DMS114 treated with DMSO at 0.1 percent for 48 hours (cell line): ENCODE data around the gene SMYD5.
"Not testable (repeated sequence)": the region's sequence is repeated elsewhere in the genome, so short reads cannot be mapped to it uniquely, and the experiment has no call there.

Experiments used
- DNase-seq: peaks from one replicate; lab custom pipeline; 2025; ENCODE audit not compliant: unreplicated experiment; lab: John Stamatoyannopoulos, UW

The SMYD5 gene

DNA sequence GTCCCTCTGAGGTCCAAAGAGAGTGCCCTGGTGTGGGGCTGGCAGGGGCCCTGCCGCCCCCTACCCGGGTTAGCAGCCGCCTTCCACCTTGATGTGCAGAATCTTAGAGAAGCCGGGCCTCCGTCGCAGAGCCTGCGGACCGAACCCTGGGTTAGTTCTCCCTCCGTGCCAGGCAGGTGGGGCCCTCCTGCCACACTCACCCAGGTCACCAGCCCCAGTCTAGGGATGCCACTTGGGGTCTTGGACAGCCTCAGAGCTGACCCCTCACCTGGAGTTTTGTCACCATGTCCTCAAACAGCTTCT, 44.8 kb downstream of the SMYD5 start:
- no peak for DNase-seq

DNA sequence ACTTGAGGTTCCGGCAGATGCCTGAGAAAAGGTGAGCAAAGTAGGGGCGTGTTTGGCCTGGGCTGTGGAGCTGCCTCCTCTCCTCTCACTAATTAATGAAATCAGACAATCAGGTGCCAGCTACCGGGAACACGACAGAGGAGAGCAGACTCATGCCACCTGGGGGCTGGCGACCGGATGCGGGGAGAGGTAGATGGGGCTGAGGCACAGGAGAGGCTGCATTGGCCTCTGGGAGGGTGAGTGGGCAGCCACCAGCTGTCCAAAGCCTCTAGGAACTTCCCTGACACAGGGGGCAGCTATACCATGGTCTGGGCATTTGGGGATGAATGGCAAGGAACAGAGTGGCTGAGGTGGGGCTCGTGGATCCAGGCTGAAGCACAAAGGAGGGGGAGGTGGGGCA, 45.2 kb downstream of the SMYD5 start:
- no peak for DNase-seq

DNA sequence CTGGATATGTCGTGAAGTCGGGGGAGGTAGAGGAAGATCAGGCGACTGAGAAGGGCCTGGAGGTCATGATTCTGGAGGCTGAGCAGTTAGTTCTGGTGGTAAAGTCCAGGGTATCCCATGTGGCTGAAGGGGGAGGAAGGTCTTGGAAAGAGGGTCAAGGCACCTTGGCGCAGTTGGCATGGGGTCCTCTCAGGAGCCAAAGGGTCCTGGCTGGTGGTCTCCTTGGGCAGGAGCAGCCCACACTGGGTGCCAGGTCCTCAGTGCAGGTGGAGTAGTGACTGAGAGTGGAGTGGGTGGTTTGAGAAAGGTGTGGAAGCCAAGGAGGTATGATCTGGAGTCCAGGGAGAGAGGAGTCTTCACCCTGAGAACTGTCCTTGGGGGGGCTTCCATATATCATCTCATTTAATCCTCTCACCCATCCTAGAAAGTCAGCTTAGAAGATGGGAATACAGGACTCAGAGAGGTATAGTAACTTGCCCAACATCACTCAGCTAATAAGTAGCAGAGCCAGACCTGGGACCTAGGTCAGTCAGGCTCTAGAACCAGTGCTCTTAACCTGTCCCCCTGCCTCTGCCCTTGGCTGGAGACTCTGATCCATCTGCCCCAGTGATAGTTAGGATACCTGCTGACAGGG, 45.8 kb downstream of the SMYD5 start:
- DNase-seq: no peak

DNA sequence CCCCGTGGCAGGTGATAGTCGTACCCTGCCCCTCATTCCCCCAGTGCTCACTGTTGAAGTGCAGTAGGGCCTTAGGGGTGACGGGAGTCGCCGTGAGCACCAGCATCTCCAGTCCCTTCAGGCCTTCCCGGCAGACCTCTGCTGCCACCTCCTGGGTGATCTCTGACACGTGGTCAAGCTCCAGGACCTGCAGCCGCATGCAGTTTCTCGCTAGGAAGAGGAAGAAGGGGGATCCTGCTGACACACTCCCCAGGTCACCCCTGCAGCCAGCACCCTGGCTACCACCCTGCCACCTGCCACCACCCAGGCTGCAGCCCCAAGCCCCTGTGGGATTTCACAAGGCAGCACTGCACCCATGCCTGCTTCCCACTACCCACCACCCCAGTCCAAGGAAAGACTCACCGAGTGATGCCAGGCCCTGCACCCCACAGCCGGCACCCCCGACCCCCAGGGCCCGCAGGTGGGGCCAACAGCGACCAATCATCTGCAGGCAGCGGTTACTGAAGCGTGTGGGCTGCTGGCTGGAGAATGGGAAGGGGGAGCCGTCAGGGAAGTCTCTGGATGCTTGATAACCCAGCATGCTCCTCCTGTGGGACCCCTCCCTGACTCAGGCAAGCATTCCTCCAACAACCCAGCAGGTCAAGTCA, 46.4 kb downstream of the SMYD5 start:
- DNase-seq: no peak

DNA sequence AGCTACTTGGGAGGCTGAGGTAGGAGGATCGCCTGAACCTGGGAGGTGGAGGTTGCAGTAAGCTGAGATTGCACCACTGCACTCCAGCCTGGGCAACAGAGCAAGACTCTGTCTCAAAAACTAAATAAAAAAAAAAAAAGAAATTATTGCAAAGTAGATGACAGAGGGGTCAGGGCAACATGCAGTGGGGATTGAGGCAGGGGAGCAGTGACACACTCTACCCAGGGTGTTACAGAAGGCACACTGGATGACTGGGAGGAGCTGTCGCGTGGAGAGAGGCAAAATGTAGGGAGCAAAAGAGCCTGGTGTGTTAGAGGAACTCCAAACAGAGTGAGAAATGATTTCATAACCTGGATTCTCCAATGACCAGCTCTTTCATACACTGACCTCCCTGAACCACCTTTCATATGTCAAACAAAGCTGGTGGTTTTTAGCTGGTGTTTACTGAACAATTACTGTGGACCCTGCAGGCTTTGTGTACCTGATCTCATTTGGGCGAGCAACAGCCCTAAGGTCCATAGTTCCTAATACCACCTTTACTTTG, 48.1 kb downstream of the SMYD5 start:
- no peak for DNase-seq

DNA sequence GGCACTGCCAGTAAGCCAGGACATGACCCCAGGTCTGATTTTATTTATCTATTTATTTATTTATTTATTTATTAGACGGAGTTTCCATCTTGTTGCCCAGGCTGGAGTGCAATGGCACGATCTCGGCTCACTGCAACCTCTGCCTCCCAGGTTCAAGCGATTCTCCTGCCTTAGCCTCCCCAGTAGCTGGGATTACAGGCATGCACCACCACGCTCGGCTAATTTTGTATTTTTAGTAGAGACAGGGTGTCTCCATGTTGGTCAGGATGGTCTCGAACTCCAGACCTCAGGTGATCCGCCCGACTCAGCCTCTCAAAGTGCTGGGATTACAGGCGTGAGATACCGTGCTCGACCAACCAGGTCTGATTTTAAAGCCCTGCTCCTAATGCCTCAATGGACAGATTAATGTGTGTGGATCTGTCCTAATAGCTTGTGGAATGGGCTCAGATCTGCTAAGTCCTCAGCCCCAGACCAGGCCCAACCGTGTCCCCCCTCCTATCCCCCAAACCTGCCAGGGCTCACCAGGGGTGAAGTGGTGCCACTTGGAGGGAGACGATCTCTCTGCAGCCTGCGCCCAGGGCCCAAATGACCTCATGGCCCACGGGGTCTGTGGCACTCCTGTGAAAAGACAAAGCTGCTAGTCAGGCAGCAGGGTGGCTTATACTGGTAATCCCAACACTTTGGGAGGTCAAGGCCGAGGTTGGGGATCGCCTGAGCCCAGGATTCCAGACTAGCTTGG, 48.8 kb downstream of the SMYD5 start:
- not testable (repeated sequence) for DNase-seq

DNA sequence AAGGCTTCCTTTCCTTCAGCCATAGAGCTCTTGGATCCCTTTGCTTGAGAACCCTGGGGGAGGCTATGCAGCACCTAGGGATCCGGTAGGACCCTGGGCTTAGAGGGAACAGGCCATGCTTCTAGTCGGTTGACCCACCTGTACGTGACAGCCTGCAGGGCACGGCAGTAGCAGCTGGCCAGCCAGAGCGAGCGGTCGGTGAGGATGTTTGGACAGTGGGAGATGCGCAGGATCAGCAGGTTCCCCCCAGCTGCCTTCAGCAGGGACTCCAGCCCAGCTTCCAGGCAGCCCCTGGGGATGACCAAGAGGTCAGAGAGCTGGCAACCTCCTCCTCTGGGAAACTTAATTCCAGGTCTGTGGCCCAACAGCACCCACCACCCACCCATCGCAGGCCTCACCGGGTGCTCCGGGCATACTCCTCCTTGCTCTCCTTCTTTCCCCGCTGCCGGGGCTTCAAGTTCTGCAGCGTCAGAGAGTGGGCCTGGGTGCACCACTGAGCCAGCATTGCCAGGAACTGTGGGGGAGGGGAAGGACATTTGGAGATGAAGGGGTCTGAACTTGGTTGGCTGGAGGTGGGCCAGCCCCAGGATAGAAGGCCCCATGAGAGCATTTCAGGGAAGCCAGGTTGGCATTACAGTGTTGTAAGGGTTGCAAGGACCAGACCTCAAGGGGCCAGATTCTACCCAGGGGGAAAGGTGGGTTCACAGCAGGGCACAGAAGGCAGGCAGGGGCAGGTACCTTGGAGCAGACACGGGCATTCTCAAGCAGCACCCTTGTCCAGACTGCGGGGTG, 49.7 kb downstream of the SMYD5 start:
- DNase-seq: no peak

DNA sequence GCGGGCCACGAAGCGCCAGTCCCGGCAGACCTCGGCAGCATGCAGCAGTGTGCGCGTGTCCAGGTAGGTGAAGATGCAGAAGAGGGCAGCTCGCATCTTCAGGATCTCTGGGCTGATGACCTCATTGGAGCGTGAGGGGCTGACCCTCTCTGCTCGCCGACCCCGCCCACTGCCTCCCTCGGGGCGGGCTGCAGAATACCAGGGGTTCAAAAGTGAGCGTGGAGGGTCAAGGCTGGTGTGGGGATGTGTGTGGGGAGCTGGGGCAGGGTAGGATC, 50.2 kb downstream of the SMYD5 start:
- no peak for DNase-seq

DNA sequence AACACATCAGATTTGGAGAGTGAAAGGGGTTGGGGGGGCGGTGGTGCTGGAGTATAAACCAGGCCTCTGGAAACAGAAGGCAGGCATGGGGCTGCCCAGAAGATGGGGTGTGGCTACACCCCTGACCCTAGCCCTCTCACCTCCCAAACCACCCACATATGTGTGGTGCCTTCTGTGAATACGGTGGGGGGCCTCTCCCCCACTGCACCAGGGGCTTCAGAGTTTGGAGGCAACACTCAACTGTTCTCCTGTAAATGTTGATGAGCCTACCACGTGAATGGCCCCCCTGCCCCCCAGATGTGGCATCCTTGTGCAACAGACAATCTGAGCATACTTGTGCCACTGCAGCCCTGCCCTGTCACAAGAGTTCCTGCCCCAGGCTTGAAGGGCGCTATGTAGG, 50.7 kb downstream of the SMYD5 start:
- DNase-seq: no peak

DNA sequence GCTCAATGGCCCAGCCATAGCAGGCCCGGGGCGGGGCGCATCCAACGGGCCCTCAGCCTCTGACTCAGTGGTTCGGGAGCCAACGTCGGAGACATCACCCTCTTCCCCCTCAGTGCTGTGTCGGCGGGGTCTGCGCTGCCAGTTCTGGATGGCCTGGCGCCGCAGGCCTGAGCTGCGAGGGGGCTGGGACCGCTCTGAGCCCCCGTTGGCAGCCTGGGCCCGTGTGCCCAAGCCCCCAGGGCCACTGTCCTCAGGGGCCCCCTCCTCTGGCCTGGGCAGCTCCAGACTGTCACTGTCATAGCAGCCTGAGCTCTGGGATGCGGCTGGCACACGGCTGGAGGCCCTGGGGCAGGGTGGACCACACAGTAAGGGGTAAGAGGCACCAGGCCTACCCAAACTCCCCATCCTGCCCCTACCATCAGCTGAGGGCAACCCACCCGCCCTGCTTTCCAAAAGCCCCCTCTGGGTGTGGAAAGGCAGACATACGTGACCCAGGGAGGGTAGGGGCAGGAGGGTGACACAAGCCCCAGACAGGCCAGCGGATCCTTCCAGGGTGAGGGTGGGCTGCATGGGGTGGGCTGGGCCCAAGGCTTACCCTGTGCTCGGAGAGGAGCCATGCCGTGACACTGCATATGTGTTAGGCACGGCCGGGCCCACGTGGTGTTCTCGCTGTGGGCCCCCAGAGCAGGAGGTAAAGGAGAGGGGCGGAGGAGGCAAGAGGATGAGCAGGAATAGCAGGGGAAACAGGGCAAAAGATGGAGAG, 51.4 kb downstream of the SMYD5 start:
- no peak for DNase-seq

DNA sequence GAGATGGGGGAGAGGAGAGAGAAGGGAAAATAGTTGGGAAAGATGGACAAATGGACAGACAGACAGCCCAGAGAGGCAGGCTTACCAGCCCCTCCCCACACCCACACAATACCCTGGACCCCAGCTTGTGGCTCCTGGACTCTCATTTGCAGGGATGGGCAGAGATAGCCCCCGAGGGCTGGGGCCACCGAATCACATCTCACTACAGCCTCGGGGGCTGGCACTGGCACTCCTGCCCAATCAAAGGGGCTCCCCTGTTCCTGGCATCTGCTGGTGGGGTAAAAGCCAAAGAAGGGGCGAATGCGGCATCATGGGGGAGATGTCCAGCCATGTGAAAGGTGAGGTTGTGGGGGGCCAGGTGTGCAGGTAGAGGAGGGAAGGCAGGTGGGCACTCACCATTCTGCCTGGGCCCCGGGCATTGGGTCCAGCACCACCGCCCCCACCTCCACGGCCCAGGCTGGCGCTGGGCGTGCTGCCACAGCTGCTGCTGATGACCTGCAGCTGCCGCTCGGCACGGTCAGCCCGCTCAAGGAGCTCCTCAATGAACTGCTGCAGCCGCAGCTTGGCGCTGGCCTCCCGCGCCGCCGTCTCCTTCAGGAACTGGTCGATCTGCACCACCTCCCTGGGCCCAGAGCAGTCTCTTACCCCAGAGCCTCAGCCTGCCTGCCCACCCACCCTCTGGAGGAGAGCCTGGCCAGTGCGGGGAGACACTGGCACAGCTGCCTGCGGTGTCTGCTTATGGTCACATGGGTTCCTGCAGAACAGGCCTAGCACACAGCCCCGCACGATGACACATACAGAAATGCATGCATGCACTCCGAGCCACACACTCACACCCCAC, 52.2 kb downstream of the SMYD5 start:
- no peak for DNase-seq

DNA sequence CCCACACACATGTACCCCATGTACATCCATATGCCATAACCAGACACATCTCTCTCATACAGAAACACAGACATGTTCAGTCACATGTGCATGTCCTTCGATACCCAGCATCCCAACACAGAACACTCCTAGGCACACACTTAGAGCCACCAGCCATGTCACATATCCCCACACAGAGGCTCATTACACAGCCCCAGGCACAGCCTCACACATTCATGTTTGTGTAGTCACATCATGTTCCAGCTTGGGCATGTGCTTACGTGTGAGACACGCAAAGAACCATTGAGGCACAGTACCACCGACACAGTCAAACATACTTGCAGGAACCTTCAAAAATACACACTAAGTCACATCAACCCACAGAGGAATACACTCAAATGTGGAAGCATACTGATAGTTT, 53.0 kb downstream of the SMYD5 start:
- no peak for DNase-seq

DNA sequence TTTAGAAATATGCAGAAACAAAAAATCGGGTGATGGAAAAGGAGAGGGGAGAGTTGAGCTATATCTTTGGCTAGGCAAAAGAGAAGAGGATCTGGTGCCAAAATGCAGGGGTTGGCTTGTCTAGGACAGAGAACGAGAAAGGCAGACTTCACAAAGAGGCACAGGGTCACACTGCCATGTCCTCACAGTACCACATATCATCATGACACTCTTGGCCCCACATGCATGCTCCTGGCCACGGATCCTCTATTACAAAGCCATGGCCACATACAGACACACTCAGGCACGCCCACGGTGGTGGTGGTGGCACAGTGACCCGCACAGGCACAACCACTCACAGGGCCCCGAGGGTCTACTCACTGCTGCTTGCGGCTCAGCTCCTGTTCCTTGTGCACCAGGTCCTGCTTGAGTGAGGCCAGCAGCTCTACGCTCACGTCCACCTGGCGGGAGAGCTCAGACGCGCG, 54.4 kb downstream of the SMYD5 start:
- DNase-seq: no peak

DNA sequence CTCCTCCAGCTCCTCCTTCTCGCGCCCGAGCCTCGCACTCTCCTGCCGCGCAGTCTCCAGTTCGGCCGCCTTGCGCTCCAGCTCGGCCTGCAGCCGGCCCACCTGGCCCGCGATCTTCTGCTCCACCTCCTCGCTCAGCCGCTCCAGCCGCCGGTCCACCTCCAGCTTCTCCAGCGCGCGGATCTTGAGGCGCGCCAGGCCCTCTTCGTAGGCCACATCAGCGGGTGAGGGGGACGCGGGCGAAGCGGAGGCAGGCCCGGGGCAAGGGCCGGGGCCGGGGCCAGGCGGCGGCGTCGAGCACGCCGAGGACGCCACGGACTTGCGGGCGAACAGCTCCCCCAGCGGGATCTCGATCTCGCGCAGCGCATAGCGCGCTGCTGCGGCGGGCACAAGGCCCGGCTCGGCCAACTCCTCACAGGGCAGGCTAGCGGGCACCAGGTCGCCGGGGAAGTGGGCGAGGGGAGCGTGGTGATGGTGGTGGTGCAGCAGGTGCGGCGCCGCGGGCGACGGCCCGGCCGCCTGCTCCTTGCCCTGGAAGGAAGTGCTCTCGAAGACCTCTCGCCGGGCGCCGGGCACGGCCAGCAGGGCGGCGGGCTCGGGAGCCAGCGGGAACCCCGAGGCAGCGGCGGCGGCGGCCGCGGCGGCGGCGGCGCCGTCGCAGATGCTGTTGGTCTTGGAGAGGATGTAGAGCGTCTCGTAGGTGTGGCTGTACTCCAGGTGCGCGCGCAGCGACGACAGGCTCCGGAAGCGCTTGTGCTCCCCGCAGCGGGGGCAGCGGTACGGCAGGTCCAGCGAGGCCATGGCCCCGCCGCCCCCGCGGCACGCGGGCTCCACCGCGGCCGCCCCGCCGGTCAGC, 55.0 kb downstream of the SMYD5 start:
- no peak for DNase-seq

DNA sequence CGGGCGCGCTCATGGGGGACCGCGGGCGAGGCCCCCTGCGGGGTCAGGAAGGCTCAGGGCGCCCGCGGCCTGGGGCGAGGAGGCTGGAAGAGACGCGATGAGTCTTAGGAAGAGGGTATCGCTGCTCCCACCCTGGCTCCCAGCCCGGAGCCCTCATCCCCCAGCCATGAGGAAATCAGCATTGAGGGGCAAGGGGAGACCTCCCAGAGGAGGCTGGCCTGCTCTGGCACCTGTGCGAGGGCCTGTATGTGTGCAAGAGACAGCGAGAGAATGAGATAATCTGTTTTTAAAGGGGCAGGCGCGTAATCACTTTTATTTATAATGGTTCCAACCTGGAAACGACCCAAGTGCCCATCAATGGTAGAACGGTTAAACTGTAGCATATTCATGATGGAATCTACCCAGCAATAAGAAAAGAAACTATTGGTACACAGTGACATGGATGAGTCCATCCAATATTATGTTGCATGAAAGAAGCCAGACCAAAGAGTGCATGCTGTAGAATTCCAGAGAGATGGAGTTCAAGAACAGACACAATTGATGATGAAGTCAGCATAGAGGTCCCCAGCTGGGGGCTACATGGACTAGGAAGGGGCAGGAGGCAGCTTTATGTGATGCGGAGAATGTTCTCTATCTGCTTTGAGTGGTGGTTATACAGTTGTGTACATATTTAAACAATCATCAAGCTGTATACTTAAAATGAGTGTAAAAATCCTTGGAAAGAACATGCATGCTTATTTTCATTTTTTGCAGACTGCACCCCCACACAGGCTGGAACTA, 55.8 kb downstream of the SMYD5 start:
- no peak for DNase-seq

DNA sequence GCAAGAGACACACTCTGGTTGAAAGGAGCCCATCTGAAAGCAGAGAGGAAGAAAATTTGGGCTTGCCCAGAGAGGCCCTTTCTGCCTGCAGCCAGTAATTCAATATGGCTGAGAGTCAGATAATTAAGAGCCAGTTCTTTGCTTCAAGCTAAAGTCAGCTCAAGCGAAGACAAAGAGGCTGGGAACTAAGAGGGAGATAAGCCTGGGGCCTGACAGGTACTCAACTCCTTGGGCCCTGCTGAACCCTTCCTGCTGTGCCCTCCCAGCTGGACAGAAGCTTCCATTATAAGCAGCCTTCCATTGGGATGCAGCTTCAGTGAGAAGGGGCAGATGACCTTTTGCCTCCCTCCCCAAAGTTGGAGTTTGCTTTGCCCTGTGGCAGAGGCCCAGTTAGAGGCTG, 58.2 kb downstream of the SMYD5 start:
- DNase-seq: no peak
